HG03135 (cell line): Measurements from ENCODE around the gene CEACAM19.
"Not testable (repeated sequence)": the region's sequence is repeated elsewhere in the genome, so short reads cannot be mapped to it uniquely, and the experiment has no call there.

Experiments
- ATAC-seq: cut with Tn5 transposase; IDR thresholded peaks from one replicate; pipeline ENCODE4 v1.9.1; 2021; ENCODE audit warnings: mild to moderate bottlenecking, moderate library complexity; ENCODE audit not compliant: unreplicated experiment

CEACAM19 gene

GRCh38 chr19:44671400-44671799, at the start of gene CEACAM19:
Gene CEACAM19 (plus strand): TSS chr19:44671482. CDS start chr19:44671932, 450 bp downstream.
- no peak for ATAC-seq

DNA sequence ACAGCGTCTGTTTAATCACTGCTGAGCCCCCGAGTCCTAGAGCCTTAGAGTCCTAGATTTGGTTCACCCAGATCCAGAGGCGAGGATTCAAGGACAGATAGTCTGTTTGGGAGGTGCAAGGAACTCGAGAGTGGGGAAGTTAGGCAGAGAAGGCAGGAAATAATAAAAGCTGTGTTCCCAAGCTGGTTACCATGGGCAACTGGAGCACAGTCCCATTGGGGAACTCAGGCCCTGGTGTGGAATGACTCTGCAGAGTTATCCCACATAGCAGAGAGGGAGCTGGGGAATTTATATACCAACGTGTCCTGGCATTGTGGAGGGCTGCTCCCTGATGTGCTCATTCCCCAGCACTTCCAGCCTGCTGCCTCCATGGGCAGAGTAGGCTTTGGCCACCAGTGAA, 48.2 kb upstream of the CEACAM19 start:
- ATAC-seq: no peak

DNA sequence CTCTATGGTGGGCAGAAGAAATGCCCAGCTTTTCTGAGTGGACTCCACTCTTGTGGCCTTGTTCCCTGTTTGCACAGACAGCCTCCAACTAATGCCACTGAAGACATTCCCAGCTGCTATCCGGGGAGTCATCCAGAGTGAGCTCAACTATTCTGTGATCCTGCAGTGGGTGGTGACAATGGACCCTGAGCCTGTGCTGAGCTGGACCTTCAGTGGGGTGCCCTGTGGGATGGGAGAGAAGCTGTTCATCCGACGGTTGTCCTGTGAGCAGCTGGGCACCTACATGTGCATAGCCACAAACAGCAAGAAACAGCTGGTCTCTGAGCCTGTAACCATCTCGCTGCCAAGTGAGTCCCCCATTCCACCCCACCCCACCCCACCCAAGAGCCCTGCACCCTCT, 47.7 kb upstream of the CEACAM19 start:
- ATAC-seq: no peak

DNA sequence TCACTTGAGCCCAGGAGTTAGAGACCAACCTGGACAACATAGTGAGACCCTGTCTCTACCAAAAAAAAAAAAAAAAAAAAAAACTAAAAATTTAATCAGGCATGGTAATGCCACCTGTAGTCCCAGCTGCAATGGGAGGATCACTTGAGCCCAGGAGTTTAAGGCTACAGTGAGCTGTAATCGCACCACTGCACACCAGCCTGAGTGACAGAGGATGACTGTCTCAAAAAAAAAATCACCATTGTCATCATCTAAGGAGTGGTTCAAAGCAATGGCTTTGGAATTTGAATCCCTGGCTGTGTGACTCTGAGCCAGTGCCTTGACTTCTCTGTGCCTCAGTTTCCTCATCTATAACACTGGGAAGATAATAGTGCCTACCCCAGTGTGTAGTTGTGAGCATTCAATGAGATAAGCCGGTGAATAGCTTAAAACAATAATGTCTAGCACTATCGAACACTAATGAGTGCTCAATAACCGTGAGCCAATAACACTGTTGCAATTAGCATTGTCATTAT, 46.4 kb upstream of the CEACAM19 start:
- no peak for ATAC-seq

- ATAC-seq: not testable (repeated sequence)
Measured at GRCh38 chr19:44625637-44626036, 45.6 kb upstream of the CEACAM19 start.

DNA sequence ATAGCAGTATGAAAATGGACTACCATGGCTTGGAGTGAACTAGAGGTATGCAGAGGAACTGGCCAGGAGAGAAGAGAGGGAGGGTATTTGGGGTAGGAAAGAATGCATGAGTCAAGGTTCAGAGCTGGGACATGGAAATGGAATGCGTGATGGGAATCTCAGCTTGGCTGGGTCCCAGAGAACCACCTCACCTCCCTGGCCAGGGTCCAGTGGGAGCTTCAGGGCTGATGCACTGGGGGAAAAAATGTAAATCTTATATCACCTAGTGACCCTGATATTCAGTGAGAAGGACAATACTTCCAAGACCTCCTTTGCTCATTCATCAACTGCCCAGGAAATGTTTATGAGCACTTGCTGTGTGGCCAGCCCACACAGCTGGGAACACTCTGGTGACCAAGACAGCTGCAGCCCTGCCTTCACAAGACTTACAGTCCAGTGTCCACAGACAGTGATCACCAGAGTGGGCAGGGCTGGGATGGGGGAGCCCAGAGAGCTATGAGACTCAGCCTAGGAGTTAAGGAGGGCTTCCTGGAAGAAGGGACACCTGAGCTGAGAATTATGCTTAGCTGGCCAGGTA, 45.1 kb upstream of the CEACAM19 start:
- no peak for ATAC-seq

- ATAC-seq: no peak
Measured at GRCh38 chr19:44627631-44628030, 43.7 kb upstream of the CEACAM19 start.

DNA sequence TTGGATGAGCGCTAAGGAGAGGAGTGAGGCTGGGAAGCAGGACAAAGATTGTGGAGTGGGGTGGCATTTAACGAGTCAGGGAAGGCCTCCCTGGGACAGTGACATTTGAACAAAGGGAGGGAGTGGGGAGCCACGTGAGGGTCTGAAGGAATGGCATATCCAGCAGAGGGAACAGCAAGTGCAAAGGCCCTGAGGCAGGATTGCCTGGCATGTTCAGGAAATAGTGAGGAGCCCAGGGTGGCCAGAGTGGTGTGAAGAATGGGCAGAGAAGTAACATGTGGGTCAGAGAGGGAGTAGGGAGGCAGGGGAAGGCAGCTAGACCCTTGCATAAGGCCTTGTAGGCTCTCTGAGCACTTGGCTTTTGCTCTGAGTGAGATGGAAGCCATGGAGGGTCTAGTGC, 42.5 kb upstream of the CEACAM19 start:
- no peak for ATAC-seq

DNA sequence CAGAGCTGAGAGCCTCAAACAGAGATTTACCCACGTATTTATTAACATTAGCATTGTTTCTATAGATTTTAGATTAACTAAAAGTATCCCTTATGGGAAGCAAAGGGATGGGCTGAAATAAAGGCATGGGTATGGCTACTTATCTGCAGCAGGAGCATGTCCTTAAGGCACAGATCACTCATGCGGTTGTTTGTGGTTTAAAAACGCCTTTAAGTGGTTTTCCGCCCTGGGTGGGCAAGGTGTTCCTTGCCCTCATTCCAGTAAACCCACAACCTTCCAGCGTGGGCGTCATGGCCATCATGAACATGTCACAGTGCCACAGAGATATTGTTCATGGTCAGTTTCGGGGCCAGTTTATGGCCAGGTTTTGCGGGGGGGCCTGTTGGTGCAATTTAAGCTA, 39.7 kb upstream of the CEACAM19 start:
- not testable (repeated sequence) for ATAC-seq

DNA sequence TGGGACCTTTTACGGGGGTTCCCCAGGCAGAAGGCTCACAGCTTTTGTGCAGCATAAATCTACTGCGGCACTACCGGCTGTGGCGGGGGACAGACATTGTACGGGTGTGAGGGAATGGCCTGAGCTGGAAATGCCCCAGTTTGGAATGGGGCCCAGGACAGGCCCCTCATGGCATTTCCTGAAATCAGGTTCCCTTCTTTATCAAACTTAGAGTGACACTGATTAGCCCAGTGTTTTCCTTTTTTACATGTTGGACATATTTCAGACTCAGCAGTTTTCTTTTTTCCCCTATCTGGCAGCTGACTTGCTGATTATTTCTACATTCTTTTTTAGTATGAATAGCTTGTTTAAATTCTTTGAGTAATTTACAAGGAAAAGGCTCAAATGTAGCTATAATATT, 37.2 kb upstream of the CEACAM19 start:
- ATAC-seq: not testable (repeated sequence)

DNA sequence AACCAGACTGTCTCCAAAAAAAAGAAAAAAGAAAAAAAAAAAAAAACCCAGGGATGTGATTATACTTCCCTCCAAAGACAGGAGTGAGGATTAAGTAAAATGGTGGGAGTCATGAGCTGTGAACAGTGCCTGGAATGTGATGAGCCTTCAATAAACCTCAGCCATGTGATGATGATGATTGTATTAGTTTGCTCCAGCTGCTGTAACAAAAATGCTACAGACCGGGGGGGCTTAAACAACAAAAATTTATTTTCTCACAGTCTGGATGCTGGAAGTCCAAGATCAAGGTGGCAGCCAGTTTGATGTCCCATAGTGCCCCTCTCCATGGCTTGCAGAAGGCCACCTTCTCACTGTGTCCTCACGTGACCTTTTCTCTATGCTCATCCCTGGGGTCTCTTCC, 36.5 kb upstream of the CEACAM19 start:
- ATAC-seq: no peak

DNA sequence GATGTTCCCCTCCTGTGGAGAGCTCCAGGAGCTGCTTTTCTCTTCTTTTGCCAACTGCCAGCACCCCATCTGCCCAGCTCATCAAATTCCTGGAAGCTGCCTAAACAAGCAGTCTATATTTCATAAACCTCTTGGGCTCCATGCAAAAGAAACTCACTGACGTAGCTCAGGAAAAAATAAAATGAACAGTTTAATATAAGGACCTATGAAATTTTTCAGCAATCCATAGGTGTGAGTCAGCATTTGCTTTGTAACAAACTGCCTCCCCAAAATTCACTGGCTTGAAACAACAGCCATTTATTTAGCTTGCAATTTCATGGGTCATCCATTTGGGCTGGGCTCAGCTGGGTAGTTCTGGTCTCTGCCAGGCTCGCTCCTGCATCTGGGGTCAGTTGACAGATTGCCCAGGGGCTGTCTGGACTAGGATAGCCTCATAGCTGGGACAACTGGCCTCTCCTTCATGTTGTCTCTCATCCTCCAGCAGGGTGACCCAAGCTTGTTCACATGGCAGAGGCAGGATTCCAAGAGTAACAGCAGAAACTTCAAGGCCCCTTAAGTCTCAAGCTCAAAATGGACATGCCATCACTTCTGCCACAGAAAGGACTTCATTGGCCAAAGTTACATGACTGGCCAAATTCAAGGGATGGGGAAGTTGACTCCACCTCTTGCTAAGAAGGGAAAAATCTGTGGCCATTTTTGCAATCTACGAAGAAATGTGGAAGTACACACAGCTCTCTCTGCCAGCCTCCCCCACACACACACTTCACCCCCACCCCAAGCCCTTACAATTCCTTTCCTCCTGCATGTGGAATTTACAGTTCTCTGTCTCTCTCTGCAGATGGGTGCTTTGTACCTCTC, 35.5 kb upstream of the CEACAM19 start:
- no peak for ATAC-seq

DNA sequence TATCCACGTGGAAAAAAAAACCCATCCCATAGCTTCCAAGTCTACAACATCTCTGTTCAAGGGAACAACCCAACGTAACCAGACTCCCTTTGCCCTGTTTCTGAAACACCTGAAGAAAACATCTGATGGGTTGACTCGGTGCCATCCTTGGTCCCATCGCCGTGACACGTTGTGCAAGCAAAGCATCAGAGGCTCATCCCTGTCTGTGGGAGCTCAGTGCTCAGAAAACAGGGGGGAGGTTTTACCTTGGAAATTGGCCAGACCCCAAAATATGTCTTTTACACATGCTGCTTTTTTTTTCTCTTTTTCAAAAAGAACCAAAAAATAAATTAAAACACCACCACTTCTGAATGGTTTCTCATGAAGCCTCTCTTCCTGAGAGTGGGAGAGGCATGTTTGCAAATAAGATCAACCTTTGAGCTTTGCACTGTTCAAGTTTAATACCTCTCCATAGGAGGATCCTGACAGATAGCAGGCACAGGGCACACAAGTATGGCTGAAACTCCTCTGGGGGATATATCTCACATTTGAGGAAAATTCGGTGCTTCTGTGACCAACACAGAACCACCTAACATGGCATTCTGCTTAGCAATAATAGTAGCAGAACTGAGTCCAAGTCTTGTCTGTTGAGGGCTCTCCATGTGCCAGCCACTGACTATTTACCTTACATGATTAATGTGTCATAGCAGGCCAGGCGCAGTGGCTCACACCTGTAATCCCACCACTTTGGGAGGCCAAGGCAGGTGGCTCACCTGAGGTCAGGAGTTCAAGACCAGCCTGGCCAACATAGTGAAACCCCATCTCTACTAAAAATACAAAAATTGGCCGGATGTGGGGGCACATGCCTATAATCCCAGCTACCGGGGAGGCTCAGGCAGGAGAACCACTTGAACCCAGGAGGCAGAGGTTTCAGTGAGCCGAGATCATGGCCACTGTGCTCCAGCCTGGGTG, 34.6 kb upstream of the CEACAM19 start:
- ATAC-seq: no peak

DNA sequence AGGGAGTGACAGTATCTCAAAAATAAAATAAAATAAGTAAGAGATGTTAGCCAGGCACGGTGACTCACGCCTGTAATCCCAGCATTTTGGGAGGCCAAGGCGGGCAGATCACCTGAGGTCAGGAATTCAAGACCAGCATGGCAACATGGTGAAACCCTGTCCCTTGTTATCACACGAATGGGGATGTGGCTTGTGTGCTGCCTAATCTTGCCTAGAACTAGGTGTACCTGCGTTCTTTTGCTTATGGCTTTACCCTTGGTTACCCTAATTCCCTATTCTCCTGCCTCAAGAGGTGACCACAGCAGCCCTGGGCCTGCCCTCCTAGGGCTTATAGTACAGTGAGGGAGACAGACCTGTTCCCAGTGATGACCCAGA, 33.9 kb upstream of the CEACAM19 start:
- no peak for ATAC-seq

- no peak for ATAC-seq
Measured at GRCh38 chr19:44640518-44640917, 30.8 kb upstream of the CEACAM19 start.

GRCh38 chr19:44641501-44642265, 29.6 kb upstream of the CEACAM19 start:
- no peak for ATAC-seq

GRCh38 chr19:44642377-44642776, 28.9 kb upstream of the CEACAM19 start:
- ATAC-seq: no peak

GRCh38 chr19:44643605-44644401, 27.5 kb upstream of the CEACAM19 start, which contains the start of gene PVR:
Gene PVR (plus strand): TSS chr19:44643910. CDS start chr19:44644097, 187 bp downstream.
- ATAC-seq: no peak

DNA sequence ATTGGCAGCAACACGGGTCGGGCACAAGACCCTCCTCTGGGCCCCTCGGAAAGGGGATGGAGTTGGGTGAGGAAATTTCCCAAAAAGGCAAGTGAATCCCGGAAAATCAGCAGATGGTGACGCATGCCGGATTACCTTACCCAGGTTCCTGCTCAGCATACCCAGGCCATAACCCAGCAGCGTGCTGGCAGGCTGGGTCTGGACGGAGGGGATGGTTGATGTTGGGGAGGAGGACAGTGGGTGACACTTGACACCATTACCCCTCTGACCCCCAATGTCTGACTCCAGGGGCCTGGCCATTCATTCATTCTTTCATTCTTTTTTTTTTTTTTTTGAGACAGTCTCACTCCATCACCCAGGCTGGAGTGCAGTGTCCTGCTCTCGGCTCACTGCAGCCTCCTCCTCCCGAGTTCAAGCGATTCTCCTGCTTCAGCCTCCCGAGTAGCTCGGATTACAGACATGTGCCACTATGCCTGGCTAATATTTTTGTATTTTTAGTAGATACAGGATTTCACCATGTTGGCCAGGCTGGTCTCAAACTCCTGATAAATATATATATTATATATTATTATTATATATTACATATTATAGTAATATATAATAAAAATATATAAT, 26.8 kb upstream of the CEACAM19 start:
- ATAC-seq: no peak
